Trophoblast cell (in vitro differentiated cells and primary cell): ENCODE results near the gene C3orf52.

Experiments
- DNase-seq, 2 donors: peaks; one replicate each; pipeline ENCODE4 v3.0.0-alpha.2; 2016
- H2AFZ ChIP-seq: 2 replicates; pipeline ENCODE4 v1.6.1; 2013; ENCODE audit warnings: low read length, moderate library complexity, mild to moderate bottlenecking; ENCODE audit not compliant: insufficient read depth, poor library complexity
- H2AK5ac ChIP-seq: 2 replicates; pipeline ENCODE4 v1.6.1; 2013; ENCODE audit warnings: mild to moderate bottlenecking, low read length
- H2BK120ac ChIP-seq: 2 replicates; pipeline ENCODE4 v1.6.1; 2013; ENCODE audit warnings: low read length, mild to moderate bottlenecking, moderate library complexity; ENCODE audit not compliant: insufficient read depth, poor library complexity
- H2BK12ac ChIP-seq: 2 replicates; pipeline ENCODE4 v1.6.1; 2013; ENCODE audit warnings: mild to moderate bottlenecking, low read length, moderate library complexity
- H2BK5ac ChIP-seq: 2 replicates; pipeline ENCODE4 v1.6.1; 2013; ENCODE audit warnings: low read length, low read depth, moderate library complexity, mild to moderate bottlenecking; ENCODE audit not compliant: poor library complexity
- H3K14ac ChIP-seq: 2 replicates; pipeline ENCODE4 v1.6.1; 2013; ENCODE audit warnings: mild to moderate bottlenecking, low read length
- H3K18ac ChIP-seq: 2 replicates; pipeline ENCODE4 v1.6.1; 2013; ENCODE audit warnings: mild to moderate bottlenecking, low read length
- H3K23ac ChIP-seq: 2 replicates; pipeline ENCODE4 v1.6.1; 2013; ENCODE audit warnings: low read length
- H3K27ac ChIP-seq: 2 replicates; pipeline ENCODE4 v1.5.1; 2013; ENCODE audit warnings: low read depth, mild to moderate bottlenecking, inconsistent platforms, low read length, moderate library complexity
- H3K27me3 ChIP-seq: 2 replicates; pipeline ENCODE4 v1.6.1; 2013; ENCODE audit warnings: inconsistent platforms, mild to moderate bottlenecking, low read length, moderate library complexity; ENCODE audit not compliant: insufficient read depth
- H3K36me3 ChIP-seq, 2 experiments: 1 replicate in 1 of 2; 2 replicates in 1 of 2; pipeline ENCODE4 v1.6.1; 2013; ENCODE audit warnings: low read length in 2 of 2, mild to moderate bottlenecking in 2 of 2, moderate library complexity in 1 of 2; ENCODE audit not compliant: insufficient read depth in 2 of 2, control insufficient read depth in 1 of 2
- H3K4ac ChIP-seq: 2 replicates; pipeline ENCODE4 v1.6.1; 2013; ENCODE audit warnings: low read depth, mild to moderate bottlenecking, low read length, moderate library complexity
- H3K4me1 ChIP-seq, 2 experiments: 1 replicate in 1 of 2; 2 replicates in 1 of 2; pipeline ENCODE4 v1.6.1; 2013; ENCODE audit warnings: low read length in 2 of 2, mild to moderate bottlenecking in 2 of 2, moderate library complexity in 1 of 2; ENCODE audit not compliant: insufficient read depth in 2 of 2, control insufficient read depth in 1 of 2
- H3K4me2 ChIP-seq: 2 replicates; pipeline ENCODE4 v1.6.1; 2013; ENCODE audit warnings: inconsistent platforms, mild to moderate bottlenecking, low read length, moderate library complexity
- H3K4me3 ChIP-seq: 2 replicates; pipeline ENCODE4 v1.5.1; 2013; ENCODE audit warnings: mild to moderate bottlenecking, low read depth, low read length, inconsistent platforms
- H3K79me1 ChIP-seq: one replicate; pipeline ENCODE4 v1.6.1; 2013; ENCODE audit warnings: low read length
- H3K79me2 ChIP-seq: 2 replicates; pipeline ENCODE4 v1.6.1; 2013; ENCODE audit warnings: low read length, mild to moderate bottlenecking; ENCODE audit not compliant: control insufficient read depth, insufficient read depth, poor library complexity
- H3K9ac ChIP-seq: 2 replicates; pipeline ENCODE4 v1.6.1; 2013; ENCODE audit warnings: mild to moderate bottlenecking, low read length
- H3K9me3 ChIP-seq: 2 replicates; pipeline ENCODE4 v1.6.1; 2013; ENCODE audit warnings: low read depth, mild to moderate bottlenecking, control low read depth, inconsistent platforms, low read length; ENCODE audit not compliant: insufficient read depth
- H4K12ac ChIP-seq: 2 replicates; pipeline ENCODE4 v1.6.1; 2013; ENCODE audit warnings: low read depth, mild to moderate bottlenecking, low read length, moderate library complexity
- H4K8ac ChIP-seq: 2 replicates; pipeline ENCODE4 v1.6.1; 2013; ENCODE audit warnings: low read depth, mild to moderate bottlenecking, low read length, moderate library complexity
- H4K91ac ChIP-seq: one replicate; pipeline ENCODE4 v1.6.1; 2013; ENCODE audit warnings: low read depth, mild to moderate bottlenecking, low read length, moderate library complexity
- WGBS: extraction: QIAGEN DNeasy Blood & Tissue Kit; methylation state at CpG from one replicate; pipeline ENCODE4 v1.1.7; 2013; ENCODE audit warnings: missing lambda C conversion rate; ENCODE audit not compliant: insufficient read length, insufficient coverage; ENCODE audit errors: extremely low coverage; 5-methylcytosine and 5-hydroxymethylcytosine counted together

The C3orf52 gene

GRCh38 chr3:112042842-112043280 is 43.3 kb upstream of the C3orf52 start:
- H4K8ac ChIP-seq, result no peak overlapping the region
- no peaks in the 10 kb centered on the region for H3K36me3 ChIP-seq
- DNase-seq, result no peak
- no peak overlapping the region for H3K9ac ChIP-seq
- H2BK120ac ChIP-seq, result no peak overlapping the region
- H3K4me1 ChIP-seq, result no peaks in the 10 kb centered on the region
- no peak overlapping the region for H3K14ac ChIP-seq
- H3K79me1 ChIP-seq, result no peaks in the 10 kb centered on the region
- no peak overlapping the region for H2BK12ac ChIP-seq
- H3K4me3 ChIP-seq, result no peak overlapping the region
- no peak overlapping the region for H3K27ac ChIP-seq
- no CpG with 5 or more reads among the region's 6 CpGs for WGBS
- no peaks in the 10 kb centered on the region for H3K9me3 ChIP-seq
- no peak overlapping the region for H4K12ac ChIP-seq
- H3K27me3 ChIP-seq, result no peaks in the 10 kb centered on the region
- H2AK5ac ChIP-seq, result no peak overlapping the region
- H3K23ac ChIP-seq, result no peak overlapping the region
- H3K4me2 ChIP-seq, result no peak overlapping the region
- no peak overlapping the region for H2BK5ac ChIP-seq
- H3K79me2 ChIP-seq, result no peaks in the 10 kb centered on the region
- no peak overlapping the region for H3K18ac ChIP-seq
- H2AFZ ChIP-seq, result no peak overlapping the region
- no peak overlapping the region for H3K4ac ChIP-seq
- H4K91ac ChIP-seq, result no peak overlapping the region

- Histone ChIP-seq H4K8ac (no peak overlapping the region), H3K23ac (no peak overlapping the region), H3K4ac (no peak overlapping the region), H4K12ac (no peak overlapping the region), H3K27me3 (no peaks in the 10 kb centered on the region), H3K14ac (no peak overlapping the region), H3K79me2 (no peaks in the 10 kb centered on the region), H2BK120ac (no peak overlapping the region), H3K79me1 (no peaks in the 10 kb centered on the region), H2AFZ (no peak overlapping the region), H2BK12ac (no peak overlapping the region), H3K4me2 (no peak overlapping the region), H3K9ac (no peak overlapping the region), H3K9me3 (no peaks in the 10 kb centered on the region), H4K91ac (no peak overlapping the region), H3K27ac (no peak overlapping the region), H3K36me3 (no peaks in the 10 kb centered on the region), H2BK5ac (no peak overlapping the region), H3K18ac (no peak overlapping the region), H2AK5ac (no peak overlapping the region), H3K4me1 (no peaks in the 10 kb centered on the region), H3K4me3 (no peak overlapping the region)
- peak; percentile 34 to 79 for DNase-seq
- no CpG with 5 or more reads among the region's 7 CpGs for WGBS
These were observed 42.5 kb upstream of the C3orf52 start for GRCh38 chr3:112043621-112044201.

GRCh38 chr3:112046599-112046998 is 39.6 kb upstream of the C3orf52 start:
- Histone ChIP-seq H3K4me1 (no peaks in the 10 kb centered on the region), H4K91ac (no peak overlapping the region), H3K18ac (no peak overlapping the region), H2AK5ac (no peak overlapping the region), H2BK120ac (no peak overlapping the region), H4K8ac (no peak overlapping the region), H3K4ac (no peak overlapping the region), H3K36me3 (no peaks in the 10 kb centered on the region), H2BK5ac (no peak overlapping the region), H3K27me3 (no peaks in the 10 kb centered on the region), H3K9ac (no peak overlapping the region), H2AFZ (no peak overlapping the region), H2BK12ac (no peak overlapping the region), H3K79me1 (no peaks in the 10 kb centered on the region), H3K23ac (no peak overlapping the region), H4K12ac (no peak overlapping the region), H3K27ac (no peak overlapping the region), H3K14ac (no peak overlapping the region), H3K4me2 (no peak overlapping the region), H3K4me3 (no peak overlapping the region), H3K9me3 (no peaks in the 10 kb centered on the region), H3K79me2 (no peaks in the 10 kb centered on the region)
- no peak for DNase-seq
- WGBS, result no CpG with 5 or more reads among the region's 4 CpGs

GRCh38 chr3:112047264-112047663 is 38.9 kb upstream of the C3orf52 start:
- H3K4me2 ChIP-seq, result no peak overlapping the region

More at GRCh38 chr3:112047264-112047663, 38.9 kb upstream of the C3orf52 start:
- no CpG with 5 or more reads among the region's 1 CpG for WGBS
- H4K91ac ChIP-seq, result no peak overlapping the region
- DNase-seq, result no peak
- H2AK5ac ChIP-seq, result no peak overlapping the region
- H2BK120ac ChIP-seq, result no peak overlapping the region
- no peak overlapping the region for H3K23ac ChIP-seq
- H3K27ac ChIP-seq, result no peak overlapping the region
- no peak overlapping the region for H3K18ac ChIP-seq
- no peak overlapping the region for H3K14ac ChIP-seq
- H3K9ac ChIP-seq, result no peak overlapping the region
- H3K4me3 ChIP-seq, result no peak overlapping the region
- no peak overlapping the region for H4K12ac ChIP-seq
- H3K4ac ChIP-seq, result no peak overlapping the region
- no peak overlapping the region for H4K8ac ChIP-seq
- no peaks in the 10 kb centered on the region for H3K79me1 ChIP-seq
- H3K9me3 ChIP-seq, result no peaks in the 10 kb centered on the region
- H2BK5ac ChIP-seq, result no peak overlapping the region
- no peaks in the 10 kb centered on the region for H3K79me2 ChIP-seq
- no peak overlapping the region for H2AFZ ChIP-seq
- no peak overlapping the region for H2BK12ac ChIP-seq
- H3K36me3 ChIP-seq, result no peaks in the 10 kb centered on the region
- H3K4me1 ChIP-seq, result no peaks in the 10 kb centered on the region
- H3K27me3 ChIP-seq, result no peaks in the 10 kb centered on the region
